ENCODE measurements around the gene PSMB3. TPM values are rescaled to one million over a fixed set of nuclear protein-coding genes. Genes with fewer than 3 reads are reported as not detected.

The PSMB3 gene
- total RNA-seq, 4 donors from 2014 or later = 128 to 177 (median 145) TPM

DNA sequence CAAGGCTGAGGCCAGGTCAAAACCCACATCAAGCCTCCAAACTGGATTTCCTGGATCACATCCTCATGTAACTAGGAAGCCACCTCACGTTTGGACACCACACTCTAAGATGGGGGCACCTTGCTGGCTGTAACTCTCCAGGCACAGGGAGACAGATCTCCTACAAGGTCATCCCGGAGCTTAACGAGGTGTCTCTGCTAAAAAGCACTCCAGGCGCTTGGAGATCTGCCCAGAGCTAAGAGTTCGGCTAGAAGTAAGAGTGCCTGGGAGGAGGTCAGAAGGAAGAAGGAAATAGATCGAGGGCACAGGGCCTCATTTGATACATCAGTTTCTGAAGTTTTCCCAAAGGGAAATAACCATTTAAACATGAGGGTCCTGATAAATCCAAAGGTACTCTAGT lies 15.9 kb downstream of the PSMB3 start:
- H3K27ac ChIP-seq = no peak overlapping the region
- DNase-seq = no peak
- no peaks in the 10 kb centered on the region for H3K9me3 ChIP-seq
- no peaks in the 10 kb centered on the region for H3K4me1 ChIP-seq
- TF ChIP-seq POLR2A (IDR thresholded peaks at IDR 0.05) (no peak), CTCF (IDR thresholded peaks at IDR 0.05) (no peak)
- WGBS, 2 donors = 47 to 77% methylated on average over 3 to 6 of the region's 6 CpGs
- peaks cover 32 to 100% (median 45%) of the 10 kb centered on the region in 3 donors for H3K36me3 ChIP-seq
- H3K27me3 ChIP-seq = no peaks in the 10 kb centered on the region
- H3K4me3 ChIP-seq = no peak overlapping the region
- intact Hi-C loops (cut with DNase I) = no loop called here

DNA sequence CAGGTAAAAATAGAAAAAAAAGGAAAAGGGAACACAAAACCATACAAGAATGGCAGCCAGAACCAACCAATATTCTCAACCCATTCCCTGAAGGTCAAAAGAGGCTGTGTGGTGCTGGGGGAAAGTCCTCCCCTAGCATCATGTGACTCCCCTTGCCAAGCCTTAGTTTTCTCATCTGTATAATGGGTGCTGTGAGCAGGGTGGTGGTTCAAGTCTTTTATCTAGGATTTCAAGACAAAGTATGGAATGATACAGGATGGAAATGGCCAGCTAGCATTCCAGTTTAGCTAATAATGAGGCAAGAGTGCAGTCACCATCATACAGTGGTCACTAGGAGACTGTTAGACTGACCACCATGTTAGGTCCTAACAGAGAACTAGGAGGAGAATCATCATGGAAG lies 20.7 kb downstream of the PSMB3 start:
- no peak for DNase-seq
- Histone ChIP-seq H3K36me3 (peaks cover 19 to 100% (median 54%) of the 10 kb centered on the region in 3 donors), H3K4me1 (no peaks in the 10 kb centered on the region), H3K27me3 (no peaks in the 10 kb centered on the region), H3K4me3 (no peak overlapping the region), H3K9me3 (no peaks in the 10 kb centered on the region), H3K27ac (no peak overlapping the region)
- intact Hi-C loops (cut with DNase I) = no loop called here
- no peak for TF ChIP-seq POLR2A (IDR thresholded peaks at IDR 0.05)

DNA sequence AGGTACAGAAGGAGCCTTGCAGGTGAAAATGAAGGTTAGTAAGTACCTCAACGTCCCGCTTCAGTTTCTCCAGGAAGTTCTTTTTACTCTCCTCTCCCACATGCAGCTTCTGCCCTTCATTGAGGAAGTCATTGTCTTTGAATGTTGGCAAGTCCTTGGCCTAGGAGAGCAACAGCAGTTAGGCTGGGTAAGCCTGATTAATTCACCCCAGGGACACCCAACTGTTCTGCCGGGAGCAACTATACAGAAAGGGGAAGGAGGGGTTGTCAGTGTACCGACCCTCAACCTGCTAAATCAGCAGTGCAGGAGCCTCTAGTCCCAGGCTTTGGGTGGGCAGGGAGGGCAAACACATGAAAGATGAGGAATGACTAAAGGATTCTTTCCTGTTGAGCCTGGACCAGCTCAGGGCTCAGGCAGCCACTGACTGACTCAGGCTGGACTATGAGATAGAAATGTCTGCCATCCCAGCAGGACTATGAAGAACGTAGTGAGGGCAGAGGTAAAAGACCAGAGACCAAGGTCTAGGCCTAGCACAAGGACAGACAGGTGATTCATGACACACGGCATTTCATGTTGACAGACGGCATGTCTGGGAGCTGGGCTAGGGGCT lies 25.2 kb downstream of the PSMB3 start:
- TF ChIP-seq POLR2A (IDR thresholded peaks at IDR 0.05) (no peak), CTCF (IDR thresholded peaks at IDR 0.05) (no peak)
- 81 to 83% methylated on average over 5 to 7 of the region's 7 CpGs for WGBS, 2 donors
- H3K9me3 ChIP-seq = no peaks in the 10 kb centered on the region
- no peak for DNase-seq
- intact Hi-C loops (cut with DNase I) = no loop called here
- H3K27me3 ChIP-seq = no peaks in the 10 kb centered on the region
- no peak overlapping the region for H3K27ac ChIP-seq
- H3K4me3 ChIP-seq = no peak overlapping the region
- H3K36me3 ChIP-seq = peaks cover 25 to 100% (median 70%) of the 10 kb centered on the region in 3 donors
- H3K4me1 ChIP-seq = no peaks in the 10 kb centered on the region

- Histone ChIP-seq H3K4me1 (no peaks in the 10 kb centered on the region), H3K4me3 (no peak overlapping the region), H3K36me3 (peaks cover 33 to 100% (median 71%) of the 10 kb centered on the region in 3 donors), H3K9me3 (no peaks in the 10 kb centered on the region), H3K27ac (no peak overlapping the region), H3K27me3 (no peaks in the 10 kb centered on the region)
- WGBS, 2 donors = 82 to 90% methylated on average over 11 to 18 of the region's 23 CpGs
- TF ChIP-seq POLR2A (IDR thresholded peaks at IDR 0.05) (no peak), CTCF (IDR thresholded peaks at IDR 0.05) (no peak)
- intact Hi-C loops (cut with DNase I) = no loop called here
- no peak for DNase-seq
Observed at GRCh38 chr17:38779965-38780752, 27.6 kb downstream of the PSMB3 start.

GRCh38 chr17:38783227-38783626 lies 30.7 kb downstream of the PSMB3 start:
- H3K27ac ChIP-seq = no peak overlapping the region
- no peaks in the 10 kb centered on the region for H3K27me3 ChIP-seq
- no peak overlapping the region for H3K4me3 ChIP-seq
- no peak for DNase-seq
- H3K36me3 ChIP-seq = peaks cover 39 to 86% (median 68%) of the 10 kb centered on the region in 3 donors
- no peak for TF ChIP-seq POLR2A (IDR thresholded peaks at IDR 0.05)
- TF ChIP-seq CTCF (IDR thresholded peaks at IDR 0.05) = no peak
- H3K4me1 ChIP-seq = peaks cover 0 to 20% (median 4%) of the 10 kb centered on the region in 3 donors
- H3K9me3 ChIP-seq = no peaks in the 10 kb centered on the region
- intact Hi-C loops (cut with DNase I) = no loop called here
- WGBS, 2 donors = 93% methylated on average over 3 of the region's 3 CpGs

Measured in esophagus squamous epithelium (tissue), 5 donors.